Measurements from ENCODE around the gene AP2B1. TPM values are rescaled to one million over a fixed set of nuclear protein-coding genes. Genes with fewer than 3 reads are reported as not detected.

Gene AP2B1
- total RNA-seq, 4 donors from 2014 or later: 35.6 to 217 (median 39.7) TPM

DNA sequence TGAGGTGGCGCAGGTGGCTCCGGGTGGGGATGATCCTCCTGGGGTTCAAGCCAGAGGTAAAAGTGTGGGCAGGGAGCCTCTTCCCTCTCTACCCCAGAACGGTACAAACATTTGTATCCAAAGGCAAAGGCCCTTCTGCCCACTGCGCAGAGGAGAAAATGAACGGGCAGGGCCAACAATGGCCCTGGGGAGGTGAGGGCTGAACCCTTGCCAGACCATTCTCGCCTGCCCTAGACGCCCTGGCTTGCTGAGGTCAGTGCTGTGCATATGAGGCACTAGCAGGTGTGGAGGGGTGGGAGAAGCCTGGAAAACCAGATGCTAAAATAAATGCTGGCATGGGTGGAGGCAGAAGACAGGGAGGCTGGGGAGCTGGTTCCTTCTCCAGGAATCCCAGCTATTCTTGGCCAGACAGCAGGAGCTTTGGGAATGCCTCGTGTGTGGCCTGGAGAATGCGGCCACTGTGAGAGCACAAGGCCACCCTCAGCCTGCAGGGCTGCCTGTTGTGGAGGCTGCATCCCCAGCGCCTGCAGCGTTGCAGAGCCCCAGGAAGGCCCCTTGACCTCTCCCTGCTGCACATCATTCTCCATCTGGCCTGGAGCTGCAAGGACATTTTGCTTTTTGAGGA, 178.1 kb downstream of the AP2B1 start:
- no peak for TF ChIP-seq POLR2A (IDR thresholded peaks at IDR 0.05)
- TF ChIP-seq CTCF (IDR thresholded peaks at IDR 0.05): no peak
- WGBS, 2 donors: 64 to 68% methylated on average over 11 of the region's 11 CpGs
- no peak overlapping the region for H3K4me3 ChIP-seq (ENCODE audit: low read depth, poor library complexity, severe bottlenecking)
- no peak for DNase-seq (ENCODE audit: low spot score in 2 of 2)
- intact Hi-C loops (cut with DNase I; ENCODE audit: low total_unique reads): loop anchor here (2.0 kb wide), 1 partner anchor 42 kb away; no protein-coding TSS in a partner anchor

DNA sequence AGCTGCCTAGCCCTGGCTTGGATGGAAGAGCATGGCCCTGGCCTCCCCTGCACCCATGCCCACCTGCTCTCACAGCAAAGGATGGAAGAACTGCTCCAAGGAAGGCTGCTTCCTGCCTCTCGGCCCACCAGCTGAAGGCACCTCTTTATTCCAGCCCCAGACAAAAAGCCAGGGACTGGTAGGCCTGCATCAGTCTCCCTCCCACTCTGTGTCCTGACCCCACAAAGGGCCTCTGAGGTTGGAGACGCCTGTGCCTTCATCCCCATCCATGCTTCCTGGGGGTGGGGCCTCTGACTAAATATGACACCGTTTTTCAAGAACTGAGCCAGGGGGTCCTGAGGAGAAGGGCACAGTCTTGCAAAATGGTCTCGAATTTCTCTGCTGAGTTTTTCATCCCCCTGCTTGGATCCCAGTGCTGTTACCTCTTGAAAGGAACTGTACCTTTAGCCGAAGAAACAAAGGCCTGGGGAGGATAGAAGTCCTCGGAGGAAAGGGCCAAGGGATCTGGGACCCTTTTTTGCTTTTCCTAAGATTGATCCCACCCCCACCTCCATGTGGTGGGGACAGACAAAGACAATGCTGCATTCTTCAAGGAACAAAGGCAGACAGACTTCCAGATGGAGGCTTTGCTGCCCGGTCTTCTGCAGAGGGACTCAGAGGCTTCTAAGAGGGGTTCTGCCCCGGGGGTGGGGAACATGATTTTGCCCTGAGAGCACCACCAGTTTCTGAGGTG, 178.8 kb downstream of the AP2B1 start:
- intact Hi-C loops (cut with DNase I; ENCODE audit: low total_unique reads): loop anchor here (2.0 kb wide), 1 partner anchor 41 kb away; no protein-coding TSS in a partner anchor
- WGBS, 2 donors: 77 to 84% methylated on average over 8 of the region's 8 CpGs
- no peak for TF ChIP-seq CTCF (IDR thresholded peaks at IDR 0.05)
- no peak for TF ChIP-seq POLR2A (IDR thresholded peaks at IDR 0.05)
- no peak overlapping the region for H3K4me3 ChIP-seq (ENCODE audit: low read depth, poor library complexity, severe bottlenecking)
- no peak for DNase-seq (ENCODE audit: low spot score in 2 of 2)

DNA sequence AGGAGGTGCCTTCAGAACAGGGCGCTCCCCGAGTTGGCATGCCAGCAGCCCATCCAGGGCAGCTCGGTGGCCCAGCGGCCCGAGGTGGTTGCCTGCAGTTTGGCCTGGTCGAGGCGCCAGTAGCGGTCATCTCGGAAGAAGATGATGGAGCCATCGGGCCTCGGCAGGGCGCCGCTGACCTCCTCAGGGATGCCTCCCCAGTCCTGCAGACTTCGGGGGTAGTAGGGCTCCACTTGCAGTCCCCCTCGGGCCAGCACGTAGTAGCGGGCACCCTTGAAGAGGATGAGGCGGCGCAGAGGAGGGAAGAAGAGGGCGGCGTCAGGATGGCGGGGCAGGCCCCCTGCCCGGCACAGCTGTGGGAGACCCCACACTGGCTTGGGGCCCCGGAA, 179.4 kb downstream of the AP2B1 start:
- intact Hi-C loops (cut with DNase I; ENCODE audit: low total_unique reads): no loop called here

GRCh38 chr17:35766903-35767510, 179.9 kb downstream of the AP2B1 start:
- no peak overlapping the region for H3K4me3 ChIP-seq (ENCODE audit: low read depth, poor library complexity, severe bottlenecking)
- no peak for DNase-seq (ENCODE audit: low spot score in 2 of 2)
- WGBS, 2 donors: 54 to 56% methylated on average over 7 of the region's 7 CpGs
- intact Hi-C loops (cut with DNase I; ENCODE audit: low total_unique reads): no loop called here
- no peak for TF ChIP-seq POLR2A (IDR thresholded peaks at IDR 0.05)
- no peak for TF ChIP-seq CTCF (IDR thresholded peaks at IDR 0.05)

More for the DNA sequence above, 179.4 kb downstream of the AP2B1 start:
- no peak for DNase-seq (ENCODE audit: low spot score in 2 of 2)
- no peak for TF ChIP-seq CTCF (IDR thresholded peaks at IDR 0.05)
- no peak for TF ChIP-seq POLR2A (IDR thresholded peaks at IDR 0.05)
- 89 to 92% methylated on average over 21 to 24 of the region's 24 CpGs for WGBS, 2 donors
- H3K4me3 ChIP-seq (ENCODE audit: low read depth, poor library complexity, severe bottlenecking): no peak overlapping the region

GRCh38 chr17:35768797-35769196, 181.7 kb downstream of the AP2B1 start:
- no peak overlapping the region for H3K4me3 ChIP-seq (ENCODE audit: low read depth, poor library complexity, severe bottlenecking)
- DNase-seq (ENCODE audit: low spot score in 2 of 2): no peak
- TF ChIP-seq CTCF (IDR thresholded peaks at IDR 0.05) (no peak), POLR2A (IDR thresholded peaks at IDR 0.05) (no peak)
- 93 to 94% methylated on average over 2 of the region's 2 CpGs for WGBS, 2 donors
- intact Hi-C loops (cut with DNase I; ENCODE audit: low total_unique reads): no loop called here

All from lower leg skin (tissue), 4 donors.